Ovary (tissue), 3 donors: Measurements from ENCODE around the gene ATP2B2.

Experiments used
- CTCF ChIP-seq, 3 donors: fragments of 450-650 bp in 2 of 3; fragments of 200-600 bp in 1 of 3; IDR thresholded peaks; one replicate each; pipeline versions ENCODE4 v1.5.1 to v1.8.0; 2016 to 2022; ENCODE audit warnings: antibody characterized with exemption in 3 of 3, mild to moderate bottlenecking in 1 of 3
- EP300 ChIP-seq: sonication (generic); formaldehyde crosslinking; IDR thresholded peaks from one replicate; pipeline ENCODE4 v1.6.1; 2017; ENCODE audit warnings: antibody characterized with exemption
- donor health status: DM: no; HTN: no; CAD: no.

GRCh38 chr3:10410383-10411002 lies 94.9 kb downstream of the ATP2B2 start:
- no peak for TF ChIP-seq CTCF (IDR thresholded peaks at IDR 0.05)
- TF ChIP-seq EP300, result no peak
